PFSK-1 (cell line): ENCODE measurements around the gene TMEM270.

Experiments used
- FOXP2 ChIP-seq: optimal IDR thresholded peaks from 2 replicates; pipeline ENCODE3; 2011; ENCODE audit warnings: borderline replicate concordance, control low read depth, inconsistent platforms; ENCODE audit not compliant: insufficient read depth; ENCODE audit errors: extremely low read length, extremely low read depth
- POLR2AphosphoS5 ChIP-seq: IDR thresholded peaks from 2 replicates; pipeline ENCODE4 v1.6.1; 2012; ENCODE audit warnings: low read depth, mild to moderate bottlenecking, control low read depth, low read length, moderate library complexity
- SIN3A ChIP-seq: IDR thresholded peaks from 2 replicates; pipeline ENCODE4 v1.6.1; 2012; ENCODE audit warnings: mild to moderate bottlenecking, low read length, moderate library complexity, borderline replicate concordance; ENCODE audit not compliant: insufficient read depth
- TAF1 ChIP-seq: IDR thresholded peaks from 2 replicates; pipeline ENCODE4 v1.6.1; 2012; ENCODE audit warnings: low read length, control low read depth, borderline replicate concordance; ENCODE audit not compliant: insufficient read depth
- TF ChIP-seq, protein P1 (sequence below), 2 experiments: IDR thresholded peaks; 2 replicates each; pipeline versions ENCODE4 v1.6.1 to v1.8.0; 2011 to 2012; ENCODE audit warnings: low read depth in 2 of 2, low read length in 2 of 2, control low read depth in 1 of 2, inconsistent platforms in 1 of 2, mild to moderate bottlenecking in 1 of 2, moderate library complexity in 1 of 2; ENCODE audit not compliant: insufficient read depth in 1 of 2

Gene TMEM270

DNA sequence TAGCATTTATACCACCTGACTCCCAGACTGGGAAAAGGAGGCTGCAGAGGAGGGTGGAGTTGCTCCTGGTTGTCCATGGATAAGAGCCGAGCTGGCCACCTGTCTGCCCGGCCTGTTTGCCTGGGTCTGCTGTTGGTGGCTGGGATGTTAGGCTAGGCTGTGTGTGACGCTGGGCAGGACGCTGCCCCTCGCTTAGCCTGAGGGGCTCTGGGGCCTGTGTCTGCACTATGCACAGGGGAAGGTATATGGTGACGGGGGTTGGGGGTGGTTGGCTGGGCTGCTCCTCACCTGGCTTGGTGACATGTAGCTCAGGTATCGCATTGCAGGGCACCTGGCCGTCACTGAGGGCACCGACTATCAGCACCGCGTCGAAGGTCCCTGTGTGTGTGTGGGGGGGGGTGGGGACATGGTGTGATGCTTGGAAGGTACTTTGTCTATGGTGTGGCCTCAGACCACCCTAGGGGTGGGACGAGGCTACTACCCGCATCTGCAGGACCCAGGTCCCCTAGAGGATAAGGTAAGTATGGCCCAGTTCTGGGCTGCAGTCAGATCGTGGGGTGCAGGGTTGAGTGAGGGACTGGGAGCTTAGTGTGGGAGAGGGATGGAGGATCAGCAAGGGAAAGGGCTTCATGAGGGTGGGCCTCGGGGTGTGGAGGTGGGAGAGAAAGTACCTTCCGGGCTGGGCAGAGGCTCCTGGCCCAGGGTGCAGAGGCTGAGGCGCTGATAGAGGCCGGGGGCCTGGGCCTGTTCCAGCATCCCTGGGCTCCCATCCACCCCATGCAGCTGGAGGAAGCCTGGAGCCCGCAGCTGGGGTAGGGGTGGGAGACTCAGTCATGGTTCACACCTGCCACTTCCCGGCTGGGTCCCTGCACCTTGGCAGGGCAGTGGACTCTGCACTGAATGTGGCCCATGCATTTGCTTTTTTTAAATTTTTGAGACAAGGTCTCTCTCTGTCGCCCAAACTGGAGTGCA, 20.9 kb upstream of the TMEM270 start:
- TF ChIP-seq POLR2AphosphoS5 (no peak), SIN3A (no peak), TAF1 (no peak)
- TF ChIP-seq, protein P1, sequence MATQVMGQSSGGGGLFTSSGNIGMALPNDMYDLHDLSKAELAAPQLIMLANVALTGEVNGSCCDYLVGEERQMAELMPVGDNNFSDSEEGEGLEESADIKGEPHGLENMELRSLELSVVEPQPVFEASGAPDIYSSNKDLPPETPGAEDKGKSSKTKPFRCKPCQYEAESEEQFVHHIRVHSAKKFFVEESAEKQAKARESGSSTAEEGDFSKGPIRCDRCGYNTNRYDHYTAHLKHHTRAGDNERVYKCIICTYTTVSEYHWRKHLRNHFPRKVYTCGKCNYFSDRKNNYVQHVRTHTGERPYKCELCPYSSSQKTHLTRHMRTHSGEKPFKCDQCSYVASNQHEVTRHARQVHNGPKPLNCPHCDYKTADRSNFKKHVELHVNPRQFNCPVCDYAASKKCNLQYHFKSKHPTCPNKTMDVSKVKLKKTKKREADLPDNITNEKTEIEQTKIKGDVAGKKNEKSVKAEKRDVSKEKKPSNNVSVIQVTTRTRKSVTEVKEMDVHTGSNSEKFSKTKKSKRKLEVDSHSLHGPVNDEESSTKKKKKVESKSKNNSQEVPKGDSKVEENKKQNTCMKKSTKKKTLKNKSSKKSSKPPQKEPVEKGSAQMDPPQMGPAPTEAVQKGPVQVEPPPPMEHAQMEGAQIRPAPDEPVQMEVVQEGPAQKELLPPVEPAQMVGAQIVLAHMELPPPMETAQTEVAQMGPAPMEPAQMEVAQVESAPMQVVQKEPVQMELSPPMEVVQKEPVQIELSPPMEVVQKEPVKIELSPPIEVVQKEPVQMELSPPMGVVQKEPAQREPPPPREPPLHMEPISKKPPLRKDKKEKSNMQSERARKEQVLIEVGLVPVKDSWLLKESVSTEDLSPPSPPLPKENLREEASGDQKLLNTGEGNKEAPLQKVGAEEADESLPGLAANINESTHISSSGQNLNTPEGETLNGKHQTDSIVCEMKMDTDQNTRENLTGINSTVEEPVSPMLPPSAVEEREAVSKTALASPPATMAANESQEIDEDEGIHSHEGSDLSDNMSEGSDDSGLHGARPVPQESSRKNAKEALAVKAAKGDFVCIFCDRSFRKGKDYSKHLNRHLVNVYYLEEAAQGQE (IDR thresholded peaks at IDR 0.05; ENCODE audit: insufficient read depth in 1 of 2, low read depth in 2 of 2, low read length in 2 of 2) = no peak

DNA sequence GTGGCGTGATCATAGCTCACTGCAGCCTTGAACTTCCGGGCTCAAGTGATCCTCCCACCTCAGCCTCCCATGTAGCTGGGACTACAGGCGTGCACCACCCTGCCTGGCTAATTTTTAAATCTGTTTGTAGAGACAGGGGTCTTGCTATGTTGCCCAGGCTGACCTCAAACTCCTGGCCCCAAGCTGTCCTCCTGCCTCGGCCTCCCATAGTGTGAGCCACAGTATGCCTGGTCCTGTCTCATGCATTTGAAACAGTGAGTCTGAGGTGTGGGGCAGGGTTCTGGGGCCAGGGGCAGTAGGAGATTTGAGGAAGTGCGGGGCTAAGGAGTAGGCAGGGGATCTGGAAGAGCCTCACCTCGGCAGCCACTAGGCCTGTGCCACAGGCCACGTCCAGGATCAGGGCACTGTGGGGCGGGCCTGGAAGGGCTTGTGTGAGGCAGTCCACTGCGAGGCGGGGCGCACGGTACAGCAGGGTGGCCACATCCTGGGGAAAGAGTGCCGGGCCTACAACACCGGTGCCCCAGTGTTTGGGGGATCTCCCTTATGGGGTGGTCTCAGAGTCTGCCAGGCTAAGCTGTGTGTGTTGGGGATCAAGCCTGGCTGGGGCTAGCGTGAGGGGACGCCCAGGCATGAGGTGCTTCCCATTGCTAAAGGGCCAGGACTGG, 20.1 kb upstream of the TMEM270 start:
- TF ChIP-seq POLR2AphosphoS5 (no peak), SIN3A (no peak), FOXP2 (no peak), TAF1 (no peak)
- TF ChIP-seq, protein P1 (IDR thresholded peaks at IDR 0.05; ENCODE audit: insufficient read depth in 1 of 2, low read depth in 2 of 2, low read length in 2 of 2) = no peak

DNA sequence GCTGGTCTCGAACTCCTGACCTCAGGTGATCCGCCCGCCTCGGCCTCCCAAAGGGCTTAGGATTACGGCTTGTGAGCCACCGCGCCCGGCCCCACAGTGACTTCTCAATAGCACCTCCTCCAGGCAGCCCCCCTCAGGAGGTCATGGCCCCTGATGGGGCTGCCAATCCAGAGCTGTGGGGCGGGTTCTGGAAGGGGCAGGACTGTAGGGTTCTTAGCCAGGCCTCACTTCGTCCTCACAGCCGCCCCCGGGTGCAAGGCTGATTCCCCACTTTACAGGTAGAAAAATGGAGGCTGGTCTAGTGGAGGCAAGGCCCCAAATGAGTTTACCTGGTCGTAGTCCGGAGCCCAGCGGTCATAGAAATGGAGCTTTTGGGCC, 19.3 kb upstream of the TMEM270 start:
- no peak for TF ChIP-seq POLR2AphosphoS5
- no peak for TF ChIP-seq FOXP2
- TF ChIP-seq, protein P1 (IDR thresholded peaks at IDR 0.05; ENCODE audit: insufficient read depth in 1 of 2, low read depth in 2 of 2, low read length in 2 of 2) = no peak
- no peak for TF ChIP-seq SIN3A
- no peak for TF ChIP-seq TAF1

DNA sequence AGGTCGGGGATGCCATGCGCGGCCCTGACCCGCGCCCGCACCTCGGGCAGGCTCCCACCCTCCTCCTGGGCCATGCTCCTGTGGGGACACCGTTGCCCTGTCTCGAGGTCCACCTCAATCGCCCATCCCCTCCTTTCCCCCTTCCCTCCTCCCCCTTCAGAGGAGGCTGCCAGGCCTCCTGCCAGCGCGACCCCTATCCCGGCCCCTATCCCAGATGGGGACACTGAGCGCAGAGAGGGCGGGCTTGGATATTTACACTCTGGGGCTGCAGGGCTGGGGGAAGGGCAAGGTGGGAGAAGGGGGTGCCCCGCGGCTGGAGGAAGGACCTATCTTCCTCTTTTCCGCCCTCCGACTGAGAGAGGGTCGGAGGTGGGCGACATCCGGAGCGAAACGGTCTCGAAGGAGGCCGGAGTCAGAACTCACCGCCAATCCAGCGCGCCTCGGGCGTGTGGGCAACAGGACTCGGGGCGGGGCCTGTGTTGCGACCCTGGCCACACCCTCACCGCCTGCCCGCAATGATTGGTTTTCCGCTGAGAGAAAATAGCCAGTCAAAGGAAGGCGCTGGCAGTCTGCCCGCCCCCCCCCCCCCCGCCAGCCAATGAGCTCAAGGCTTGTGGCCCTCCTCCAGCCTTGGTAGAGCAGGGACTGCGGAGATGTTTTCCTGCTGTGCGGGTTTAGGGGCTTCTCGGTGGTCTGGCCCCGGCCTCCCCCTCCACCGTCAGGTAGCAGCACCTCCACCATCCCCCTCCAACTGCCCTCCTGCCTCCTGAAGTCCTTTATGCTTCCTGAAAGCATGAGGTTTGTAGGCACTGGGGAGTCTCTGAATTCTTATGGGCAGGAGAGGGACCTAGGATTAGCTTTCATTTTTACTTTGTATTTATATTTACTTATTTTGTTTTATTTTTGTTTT, 18.6 kb upstream of the TMEM270 start, which contains the start of gene METTL27:
TSS of gene METTL27 (minus strand) at position 450 of the 910 bp plus-strand sequence. CDS start at position 74, 376 bp downstream.
- TF ChIP-seq SIN3A (no peak), FOXP2 (peak; percentile 87), POLR2AphosphoS5 (peak; percentile 66; the same call in 1 of the 2 replicates)
- TF ChIP-seq, protein P1 (IDR thresholded peaks at IDR 0.05; ENCODE audit: insufficient read depth in 1 of 2, low read depth in 2 of 2, low read length in 2 of 2) = no peak
